Glutamatergic neuron (in vitro differentiated cells): ENCODE measurements around the gene TBKBP1. TPM values are rescaled to one million over a fixed set of nuclear protein-coding genes. Genes with fewer than 3 reads are reported as not detected.
A peak's percentile ranks its signal among the peaks of the same experiment; 100 is the strongest.

Source experiments
- DNase-seq: peaks from one replicate; pipeline ENCODE4 v3.0.0; 2022
- H3K27ac Mint-ChIP-seq: one replicate; pipeline ENCODE4 v1.8.0; 2020; ENCODE audit warnings: mild to moderate bottlenecking, mixed read lengths, inconsistent platforms; ENCODE audit not compliant: unreplicated experiment
- H3K27me3 Mint-ChIP-seq: one replicate; pipeline ENCODE4 v1.8.0; 2020; ENCODE audit warnings: mild to moderate bottlenecking, moderate library complexity, mixed read lengths, inconsistent platforms; ENCODE audit not compliant: unreplicated experiment
- H3K36me3 Mint-ChIP-seq: one replicate; pipeline ENCODE4 v1.8.0; 2020; ENCODE audit warnings: mild to moderate bottlenecking, mixed read lengths, inconsistent platforms; ENCODE audit not compliant: unreplicated experiment
- H3K4me1 Mint-ChIP-seq: one replicate; pipeline ENCODE4 v1.8.0; 2020; ENCODE audit warnings: mild to moderate bottlenecking, low read depth, mixed read lengths, inconsistent platforms; ENCODE audit not compliant: unreplicated experiment
- H3K4me3 Mint-ChIP-seq: one replicate; pipeline ENCODE4 v1.8.0; 2020; ENCODE audit warnings: mild to moderate bottlenecking, mixed read lengths, inconsistent platforms; ENCODE audit not compliant: unreplicated experiment
- H3K9me3 Mint-ChIP-seq: one replicate; pipeline ENCODE4 v1.8.0; 2020; ENCODE audit warnings: mild to moderate bottlenecking, moderate library complexity, mixed read lengths, inconsistent platforms; ENCODE audit not compliant: unreplicated experiment
- total RNA-seq: library from RNA; stranded (reverse); fragmentation: NEBNext Ultra II Directional; extraction: Animal tissue kit (Norgen Biotek cat#: 25700); gene quantifications from one replicate; pipeline ENCODE4 v1.2.1, GENCODE V29; 2021; ENCODE audit not compliant: unreplicated experiment
- TF ChIP-seq, protein P1 (sequence below): fragments of 200-600 bp; sonication (generic); IDR thresholded peaks from one replicate; pipeline ENCODE4 v1.5.0; 2021; ENCODE audit not compliant: partially characterized antibody, unreplicated experiment

Gene TBKBP1
- total RNA-seq, 1 donor from 2014 or later = 30.7 TPM

DNA sequence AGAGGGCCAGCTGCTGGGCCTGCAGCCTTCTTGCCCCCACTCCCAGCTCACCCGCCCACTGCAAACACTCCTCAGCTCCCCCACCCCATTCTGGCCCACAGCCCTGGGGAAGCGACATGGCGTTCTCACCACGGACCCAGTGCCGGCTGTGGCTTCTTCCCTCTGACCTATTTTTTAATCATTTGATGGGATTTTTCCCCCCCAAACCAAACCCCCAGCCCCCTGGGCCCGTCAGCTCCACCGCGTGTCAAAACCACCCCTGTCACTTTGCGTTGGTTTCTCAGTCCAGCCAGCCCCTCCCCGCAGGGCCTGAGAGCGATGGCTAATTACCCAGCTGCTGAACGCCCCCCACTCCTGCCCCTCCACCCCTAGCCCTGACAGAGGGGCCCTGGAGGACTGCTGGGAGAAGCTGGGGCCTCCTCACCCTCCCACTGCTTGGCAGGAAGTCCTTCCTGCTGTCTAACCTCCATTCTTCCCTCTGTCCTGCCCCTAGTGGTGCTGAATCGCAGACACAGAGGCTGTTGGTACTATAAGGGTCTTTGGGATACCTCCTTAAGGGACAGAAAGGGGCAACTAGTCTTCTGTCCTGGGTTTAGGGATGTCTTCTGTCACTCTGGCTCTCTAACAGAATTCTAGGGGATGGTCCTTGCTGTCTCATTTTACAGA, 31.6 kb downstream of the TBKBP1 start:
- no peak overlapping the region for H3K4me3 Mint-ChIP-seq
- DNase-seq = no peak
- no peaks in the 10 kb centered on the region for H3K4me1 Mint-ChIP-seq
- H3K36me3 Mint-ChIP-seq = no peaks in the 10 kb centered on the region
- peaks cover 1% of the 10 kb centered on the region for H3K9me3 Mint-ChIP-seq
- H3K27ac Mint-ChIP-seq = no peak overlapping the region
- H3K27me3 Mint-ChIP-seq = peaks cover 11% of the 10 kb centered on the region
- TF ChIP-seq, protein P1, sequence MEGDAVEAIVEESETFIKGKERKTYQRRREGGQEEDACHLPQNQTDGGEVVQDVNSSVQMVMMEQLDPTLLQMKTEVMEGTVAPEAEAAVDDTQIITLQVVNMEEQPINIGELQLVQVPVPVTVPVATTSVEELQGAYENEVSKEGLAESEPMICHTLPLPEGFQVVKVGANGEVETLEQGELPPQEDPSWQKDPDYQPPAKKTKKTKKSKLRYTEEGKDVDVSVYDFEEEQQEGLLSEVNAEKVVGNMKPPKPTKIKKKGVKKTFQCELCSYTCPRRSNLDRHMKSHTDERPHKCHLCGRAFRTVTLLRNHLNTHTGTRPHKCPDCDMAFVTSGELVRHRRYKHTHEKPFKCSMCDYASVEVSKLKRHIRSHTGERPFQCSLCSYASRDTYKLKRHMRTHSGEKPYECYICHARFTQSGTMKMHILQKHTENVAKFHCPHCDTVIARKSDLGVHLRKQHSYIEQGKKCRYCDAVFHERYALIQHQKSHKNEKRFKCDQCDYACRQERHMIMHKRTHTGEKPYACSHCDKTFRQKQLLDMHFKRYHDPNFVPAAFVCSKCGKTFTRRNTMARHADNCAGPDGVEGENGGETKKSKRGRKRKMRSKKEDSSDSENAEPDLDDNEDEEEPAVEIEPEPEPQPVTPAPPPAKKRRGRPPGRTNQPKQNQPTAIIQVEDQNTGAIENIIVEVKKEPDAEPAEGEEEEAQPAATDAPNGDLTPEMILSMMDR = peak; percentile 21

DNA sequence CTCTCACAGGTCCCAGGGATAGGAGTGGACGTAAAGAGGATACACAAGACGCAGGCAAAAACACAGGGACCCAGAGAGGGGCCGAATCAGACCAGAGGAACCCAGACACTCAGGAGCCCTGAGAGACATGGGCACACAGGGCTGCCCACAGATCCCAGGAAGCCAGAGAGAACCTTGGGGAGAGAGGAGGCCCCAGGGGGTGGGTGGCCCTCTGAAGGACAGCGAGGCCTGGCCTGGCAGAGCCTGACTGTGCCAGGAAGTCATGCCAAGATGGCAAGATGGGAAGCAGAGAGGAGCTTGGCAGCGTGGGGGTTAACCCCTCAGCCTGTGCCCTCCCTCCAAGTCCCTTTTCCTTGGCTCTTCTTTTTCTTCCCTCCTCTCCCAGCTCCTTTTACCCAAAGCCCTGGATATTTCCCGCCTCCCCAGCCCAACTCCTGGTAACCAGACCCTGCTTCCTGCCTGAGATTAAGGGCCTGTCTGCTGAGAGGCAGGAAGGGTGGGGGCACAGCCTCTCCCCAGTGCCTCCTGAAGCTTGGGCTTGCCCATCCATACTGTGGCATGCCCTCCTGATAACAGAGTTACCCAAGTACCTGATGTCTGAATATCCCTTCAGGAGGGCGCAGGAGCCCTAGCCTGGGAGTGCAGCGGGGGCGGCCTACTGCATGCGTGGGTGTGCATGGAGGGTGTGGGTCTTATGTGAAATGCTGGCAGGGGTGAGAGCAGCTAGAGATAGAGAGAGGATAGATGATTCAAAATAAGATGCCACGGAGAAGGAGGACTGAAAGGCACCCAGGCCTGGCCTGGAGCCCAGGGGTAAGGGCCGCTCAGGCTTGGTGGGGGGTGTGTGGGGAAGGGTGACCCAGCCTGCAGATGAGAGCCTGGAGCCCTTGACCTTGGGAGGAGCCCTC, 33.1 kb downstream of the TBKBP1 start:
- Mint-ChIP-seq H3K9me3 (peaks cover 1% of the 10 kb centered on the region), H3K4me1 (no peaks in the 10 kb centered on the region), H3K27ac (no peak overlapping the region), H3K36me3 (no peaks in the 10 kb centered on the region), H3K4me3 (no peak overlapping the region), H3K27me3 (peaks cover 12% of the 10 kb centered on the region)
- no peak for DNase-seq
- TF ChIP-seq, protein P1 = no peak

DNA sequence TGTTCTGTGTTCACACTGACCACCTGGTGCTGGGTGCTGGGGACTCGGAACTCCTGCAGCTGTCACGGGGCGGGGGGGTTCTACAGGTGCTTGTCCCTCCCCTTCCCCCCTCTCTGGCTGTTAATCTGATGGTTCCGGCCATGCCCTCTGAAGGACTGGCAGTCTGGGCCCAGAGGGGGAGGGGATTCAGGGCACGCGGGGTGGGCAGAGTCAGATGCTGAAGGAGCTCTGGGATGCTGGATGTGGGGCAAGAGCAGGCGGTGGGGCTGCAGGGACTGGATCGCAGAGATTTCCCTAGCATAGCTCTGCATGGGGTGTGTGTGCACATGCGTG, 33.7 kb downstream of the TBKBP1 start:
- H3K27me3 Mint-ChIP-seq = peaks cover 17% of the 10 kb centered on the region
- no peak overlapping the region for H3K27ac Mint-ChIP-seq
- TF ChIP-seq, protein P1 = no peak
- no peak overlapping the region for H3K4me3 Mint-ChIP-seq
- H3K4me1 Mint-ChIP-seq = no peaks in the 10 kb centered on the region
- DNase-seq = no peak
- H3K36me3 Mint-ChIP-seq = no peaks in the 10 kb centered on the region
- H3K9me3 Mint-ChIP-seq = peaks cover 1% of the 10 kb centered on the region

DNA sequence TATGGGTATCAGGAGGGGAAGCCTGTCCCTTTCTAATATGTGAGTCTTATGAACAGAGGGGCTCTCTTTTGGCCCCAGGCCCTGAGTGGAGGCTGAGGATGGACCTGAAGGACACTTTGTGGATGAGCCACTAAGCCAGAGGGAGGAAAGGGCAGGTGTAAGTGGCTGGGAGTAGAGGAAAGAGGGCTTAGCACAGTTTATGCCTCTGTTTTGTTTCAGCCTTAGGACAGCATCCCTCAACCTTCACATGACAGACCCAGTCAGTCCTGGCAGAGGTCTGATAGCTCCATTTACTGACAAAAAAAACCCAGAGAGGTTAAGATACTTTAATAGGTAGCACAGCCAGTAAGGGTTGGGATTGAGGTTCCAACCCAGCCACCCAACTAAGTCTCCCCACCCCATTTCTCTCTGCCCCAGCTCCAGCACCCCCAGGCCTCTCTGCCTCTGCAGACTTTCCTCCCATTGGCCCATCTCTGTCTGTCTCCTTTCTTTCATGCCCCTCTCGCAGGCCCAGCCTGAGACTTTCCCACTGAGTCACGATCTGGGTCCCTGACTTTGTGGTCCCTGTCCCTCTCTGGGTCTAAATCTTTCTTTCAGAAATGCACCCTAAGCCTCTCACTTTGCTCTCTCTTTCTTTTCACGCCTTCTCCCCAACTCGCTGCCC, 34.4 kb downstream of the TBKBP1 start:
- Mint-ChIP-seq H3K27ac (no peak overlapping the region), H3K9me3 (peaks cover 1% of the 10 kb centered on the region), H3K4me3 (no peak overlapping the region), H3K4me1 (no peaks in the 10 kb centered on the region), H3K27me3 (peaks cover 20% of the 10 kb centered on the region), H3K36me3 (no peaks in the 10 kb centered on the region)
- TF ChIP-seq, protein P1 = no peak
- DNase-seq = no peak
